Body of pancreas (tissue), 4 donors: Measurements from ENCODE around the gene FAM234B. TPM values are rescaled to one million over a fixed set of nuclear protein-coding genes. Genes with fewer than 3 reads are reported as not detected.

Source experiments
- ATAC-seq: fragments of 150-250 bp; one replicate; pipeline ENCODE4 v1.9.1; 2016
- DNase-seq, 4 donors: peaks; one replicate each; pipeline ENCODE4 v3.0.0-alpha.2; 2019
- H3K27ac ChIP-seq, 4 donors: fragments of 200-600 bp; sonication (generic); 1 replicate in 3 of 4; 2 replicates in 1 of 4; pipeline versions ENCODE4 v1.5.1 to v1.6.1; 2016 to 2019; ENCODE audit warnings: mild to moderate bottlenecking in 1 of 4, mixed read lengths in 1 of 4, moderate library complexity in 1 of 4
- H3K27me3 ChIP-seq, 2 donors: fragments of 200-600 bp; sonication (generic); one replicate each; pipeline ENCODE4 v1.6.0; 2016; ENCODE audit warnings: mild to moderate bottlenecking in 1 of 2
- H3K36me3 ChIP-seq, 2 donors: fragments of 200-600 bp; sonication (generic); replicated peaks in 1 of 2; 2 replicates each; pipeline ENCODE4 v1.5.1; 2016; ENCODE audit warnings: low read depth in 2 of 2; ENCODE audit not compliant: insufficient read depth in 1 of 2
- H3K4me1 ChIP-seq: fragments of 200-600 bp; sonication (generic); one replicate; pipeline ENCODE4 v1.6.0; 2016
- H3K4me3 ChIP-seq, 2 donors: fragments of 200-600 bp; sonication (generic); 1 replicate in 1 of 2; 2 replicates in 1 of 2; pipeline ENCODE4 v1.5.1; 2016 to 2019
- H3K9me3 ChIP-seq, 3 donors: fragments of 200-600 bp; sonication (generic); 1 replicate in 2 of 3; 2 replicates in 1 of 3; pipeline ENCODE4 v1.5.1; 2016
- POLR2A ChIP-seq, 3 donors: fragments of 450-650 bp; IDR thresholded peaks; one replicate each; pipeline ENCODE4 v1.6.1; 2016; ENCODE audit warnings: antibody characterized with exemption in 3 of 3, mild to moderate bottlenecking in 2 of 3
- WGBS, 2 donors: methylation state at CpG; one replicate each; pipeline ENCODE4 v1.1.5; 2017; 5-methylcytosine and 5-hydroxymethylcytosine counted together
- intact Hi-C: fragments of 100-400 bp; cut with DNase I; formaldehyde crosslinking; loops from one replicate; pipeline ENCODE4 v1.15.1; 2023
- total RNA-seq, 2 donors: library from RNA; depleted of rRNA; stranded (reverse); fragments of >200 nt; gene quantifications; one replicate each; pipeline ENCODE4 v1.1.0, GENCODE V29; 2016
- TF ChIP-seq, protein P1 (sequence below), 7 experiments: fragments of 450-650 bp in 4 of 7; fragments of 200-600 bp in 3 of 7; sonication (generic) in 3 of 7; IDR thresholded peaks; one replicate each; pipeline ENCODE4 v1.5.1; 2016 to 2019; ENCODE audit warnings: antibody characterized with exemption in 7 of 7

FAM234B gene
- total RNA-seq, 2 donors from 2014 or later = 8.0 to 9.6 TPM

DNA sequence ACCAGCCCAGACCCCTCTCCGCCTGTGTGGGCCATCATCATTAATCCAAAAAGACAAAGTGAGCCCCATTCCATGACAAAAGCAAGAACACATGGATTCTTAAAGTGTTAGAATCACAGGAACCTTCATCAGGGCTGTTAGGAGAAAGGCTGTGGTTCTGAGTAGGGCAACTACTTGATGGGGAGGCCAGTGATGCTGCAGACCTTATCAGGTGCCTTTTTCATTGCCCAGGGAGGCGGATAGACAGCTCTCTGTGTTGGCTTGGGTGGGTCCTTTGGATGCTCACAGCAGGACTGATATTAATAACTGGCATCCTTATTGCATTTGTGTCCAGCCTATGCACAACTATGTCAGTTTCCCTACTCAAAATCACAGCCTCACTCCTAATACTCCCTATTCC, 46.4 kb upstream of the FAM234B start:
- DNase-seq (no peak), ATAC-seq (no peak)
- Histone ChIP-seq H3K36me3 (no peaks in the 10 kb centered on the region), H3K9me3 (no peaks in the 10 kb centered on the region), H3K4me1 (peaks cover 47% of the 10 kb centered on the region), H3K27me3 (no peaks in the 10 kb centered on the region), H3K27ac (no peak overlapping the region), H3K4me3 (no peak overlapping the region)
- 40 to 43% methylated on average over 2 of the region's 2 CpGs for WGBS, 2 donors
- TF ChIP-seq POLR2A (IDR thresholded peaks at IDR 0.05) = no peak
- TF ChIP-seq, protein P1, sequence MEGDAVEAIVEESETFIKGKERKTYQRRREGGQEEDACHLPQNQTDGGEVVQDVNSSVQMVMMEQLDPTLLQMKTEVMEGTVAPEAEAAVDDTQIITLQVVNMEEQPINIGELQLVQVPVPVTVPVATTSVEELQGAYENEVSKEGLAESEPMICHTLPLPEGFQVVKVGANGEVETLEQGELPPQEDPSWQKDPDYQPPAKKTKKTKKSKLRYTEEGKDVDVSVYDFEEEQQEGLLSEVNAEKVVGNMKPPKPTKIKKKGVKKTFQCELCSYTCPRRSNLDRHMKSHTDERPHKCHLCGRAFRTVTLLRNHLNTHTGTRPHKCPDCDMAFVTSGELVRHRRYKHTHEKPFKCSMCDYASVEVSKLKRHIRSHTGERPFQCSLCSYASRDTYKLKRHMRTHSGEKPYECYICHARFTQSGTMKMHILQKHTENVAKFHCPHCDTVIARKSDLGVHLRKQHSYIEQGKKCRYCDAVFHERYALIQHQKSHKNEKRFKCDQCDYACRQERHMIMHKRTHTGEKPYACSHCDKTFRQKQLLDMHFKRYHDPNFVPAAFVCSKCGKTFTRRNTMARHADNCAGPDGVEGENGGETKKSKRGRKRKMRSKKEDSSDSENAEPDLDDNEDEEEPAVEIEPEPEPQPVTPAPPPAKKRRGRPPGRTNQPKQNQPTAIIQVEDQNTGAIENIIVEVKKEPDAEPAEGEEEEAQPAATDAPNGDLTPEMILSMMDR (IDR thresholded peaks at IDR 0.05) = no peak
- intact Hi-C loops = no loop called here

DNA sequence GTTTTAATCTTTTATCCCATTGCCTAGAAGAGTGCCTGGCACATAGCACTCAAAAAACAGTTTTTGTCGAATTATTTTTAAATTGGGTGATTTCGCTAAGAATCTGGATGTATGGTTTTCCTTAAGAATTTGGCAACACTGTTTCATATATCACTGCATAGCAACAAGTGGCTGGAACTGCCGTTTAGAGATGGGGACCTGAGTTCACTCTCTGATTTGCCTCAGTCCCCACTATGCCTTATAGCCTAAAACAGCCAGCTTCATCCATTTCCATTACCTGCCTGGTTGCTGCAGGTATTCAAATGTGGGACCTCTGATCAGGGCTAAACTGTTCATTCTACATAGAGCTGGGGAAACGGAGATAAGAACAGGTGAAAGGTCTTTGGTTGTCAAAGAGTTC, 45.9 kb upstream of the FAM234B start:
- H3K9me3 ChIP-seq = no peaks in the 10 kb centered on the region
- no peaks in the 10 kb centered on the region for H3K27me3 ChIP-seq
- ATAC-seq (no peak), DNase-seq (no peak)
- no peak overlapping the region for H3K27ac ChIP-seq
- TF ChIP-seq POLR2A (IDR thresholded peaks at IDR 0.05) = no peak
- TF ChIP-seq, protein P1 (IDR thresholded peaks at IDR 0.05) = no peak
- H3K4me1 ChIP-seq = peaks cover 47% of the 10 kb centered on the region
- WGBS, 2 donors = 60 to 65% methylated on average over 4 of the region's 4 CpGs
- no peaks in the 10 kb centered on the region for H3K36me3 ChIP-seq
- H3K4me3 ChIP-seq = no peak overlapping the region
- intact Hi-C loops = no loop called here

DNA sequence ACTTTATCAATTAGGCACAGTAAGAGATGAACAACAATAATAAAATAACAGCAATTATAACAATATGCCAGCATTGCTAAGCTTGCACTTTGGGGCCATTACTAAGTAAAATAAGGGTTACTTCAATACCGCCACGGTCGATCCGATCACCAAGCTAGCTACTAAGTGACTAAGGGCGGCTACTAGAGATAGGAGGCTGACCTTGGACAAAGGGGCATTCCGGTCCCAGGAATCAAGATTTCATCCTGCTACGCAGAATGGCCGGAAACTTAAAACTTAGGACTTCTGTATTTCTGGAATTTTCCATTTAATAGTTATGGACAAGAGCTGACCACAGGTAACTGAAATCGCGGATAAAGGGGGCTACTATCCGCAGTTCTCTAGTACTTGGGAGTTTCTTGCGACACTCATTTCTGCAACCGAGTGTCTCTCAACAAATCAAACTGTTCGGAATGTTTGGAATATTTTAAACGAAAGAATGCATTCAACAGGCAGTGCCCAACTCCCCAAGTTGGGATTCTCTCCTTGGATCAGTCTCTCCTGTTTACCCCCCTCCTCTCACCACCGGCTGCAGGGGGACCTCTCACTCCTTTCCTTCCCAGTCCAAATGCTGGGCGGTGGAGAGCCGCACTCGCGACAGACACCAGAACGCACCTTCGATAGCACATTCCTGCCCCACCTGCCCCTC, 44.8 kb upstream of the FAM234B start:
- intact Hi-C loops = no loop called here
- Histone ChIP-seq H3K27me3 (no peaks in the 10 kb centered on the region), H3K36me3 (no peaks in the 10 kb centered on the region), H3K9me3 (no peaks in the 10 kb centered on the region), H3K4me1 (peaks cover 44% of the 10 kb centered on the region), H3K4me3 (peak overlapping the region; percentile 67 to 82), H3K27ac (peak overlapping the region; percentile 44 to 96 (median 83))
- TF ChIP-seq, protein P1 (IDR thresholded peaks at IDR 0.05) = no peak
- TF ChIP-seq POLR2A (IDR thresholded peaks at IDR 0.05) = no peak
- WGBS, 2 donors = 4 to 6% methylated on average over 22 of the region's 22 CpGs
- DNase-seq = peak in 2 of 4 donors; percentile 30
- peak; percentile 5 for ATAC-seq

DNA sequence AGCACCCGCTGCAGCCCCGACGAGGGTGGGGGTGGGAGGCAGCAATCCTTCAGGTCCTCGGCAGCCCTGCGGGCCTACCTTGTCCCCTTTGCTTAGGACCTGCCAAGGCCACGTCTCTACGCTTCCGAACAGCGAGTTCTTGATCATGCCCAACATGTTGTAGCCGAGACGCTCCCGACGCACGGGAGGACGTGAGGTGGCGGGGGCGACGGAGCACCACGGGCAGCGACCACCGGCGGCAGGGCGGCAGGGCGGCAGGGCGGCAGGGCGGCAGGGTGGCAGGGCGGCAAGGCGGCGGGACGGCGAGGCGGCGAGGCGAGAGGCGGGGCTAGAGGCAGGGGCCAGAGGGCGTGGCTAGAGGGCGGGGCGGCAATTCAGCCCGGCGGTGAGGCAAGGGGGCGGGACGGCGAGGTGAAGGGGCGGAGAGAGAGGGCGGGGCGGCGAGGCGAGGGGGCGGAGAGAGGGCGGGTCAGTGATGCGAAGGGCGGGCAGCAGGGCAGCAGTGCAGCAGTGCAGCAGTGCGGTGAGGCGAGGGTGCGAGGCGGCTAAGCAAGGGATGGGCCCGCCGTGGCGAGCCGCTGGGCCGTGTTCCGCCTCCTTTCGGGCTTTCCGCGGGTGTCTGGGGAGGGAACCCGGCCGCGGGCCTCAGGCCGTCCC, 44.1 kb upstream of the FAM234B start, which contains the start of gene HEBP1:
Gene HEBP1 (minus strand): TSS at position 307 of the 657 bp plus-strand sequence. CDS start 151 bp downstream, at position 156.
- Histone ChIP-seq H3K27ac (peak within 1 kb of the TSS; percentile 77 to 96 (median 83)), H3K9me3 (no peaks in the 10 kb centered on the region), H3K4me3 (peak within 1 kb of the TSS; percentile 67 to 82), H3K36me3 (no peaks in the 10 kb centered on the region), H3K4me1 (peaks cover 47% of the 10 kb centered on the region), H3K27me3 (no peaks in the 10 kb centered on the region)
- ATAC-seq = peak; percentile 94
- 0% methylated on average over 4 to 62 of the region's 69 CpGs for WGBS, 2 donors
- intact Hi-C loops = no loop called here
- DNase-seq = peak; percentile 93 to 97 (median 96)
- TF ChIP-seq, protein P1 (IDR thresholded peaks at IDR 0.05) = peak in 2 of 7 experiments; percentile 23 to 26
- TF ChIP-seq POLR2A (IDR thresholded peaks at IDR 0.05) = peak; percentile 63 to 92 (median 70)
